GM13977 (cell line): Measurements from ENCODE around the gene SLIT3.

ENCODE experiments used
- DNase-seq: peaks from one replicate; pipeline ENCODE4 v3.0.0; 2012; ENCODE audit warnings: low spot score
- in situ Hi-C: fragments of 300-500 bp; cut with MboI; formaldehyde crosslinking; loops from one replicate; pipeline ENCODE4 v1.12.0; 2022; ENCODE audit warnings: low sequenced_read_pairs, low pct_unique_long_range_greater_than_20kb, mixed read lengths, inconsistent platforms; ENCODE audit not compliant: unreplicated experiment
- TF ChIP-seq, protein P1 (sequence below): IDR thresholded peaks from 2 replicates; pipeline ENCODE4 v1.5.1; 2012; ENCODE audit warnings: mild to moderate bottlenecking, control low read depth; ENCODE audit not compliant: insufficient read depth; ENCODE audit errors: extremely low read depth, missing control alignments

SLIT3 gene

DNA sequence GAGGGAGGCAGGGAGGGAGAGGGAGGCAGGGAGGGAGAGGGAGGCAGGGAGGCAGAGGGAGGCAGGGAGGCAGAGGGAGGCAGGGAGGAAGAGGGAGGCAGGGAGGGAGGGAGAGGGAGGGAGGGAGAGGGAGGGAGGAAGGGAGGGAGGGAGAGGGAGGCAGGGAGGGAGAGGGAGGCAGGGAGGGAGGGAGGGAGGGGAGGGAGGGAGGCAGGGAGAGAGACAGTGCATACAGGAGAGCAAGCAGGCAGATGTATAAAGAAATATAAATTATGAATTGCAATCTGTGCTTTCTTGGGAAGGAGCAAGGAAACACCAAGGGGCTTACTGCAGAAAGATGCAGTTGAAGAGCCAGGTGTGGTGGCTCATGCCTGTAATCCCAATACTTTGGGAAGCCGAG, 574.6 kb downstream of the SLIT3 start:
- in situ Hi-C loops: no loop called here
- TF ChIP-seq, protein P1, sequence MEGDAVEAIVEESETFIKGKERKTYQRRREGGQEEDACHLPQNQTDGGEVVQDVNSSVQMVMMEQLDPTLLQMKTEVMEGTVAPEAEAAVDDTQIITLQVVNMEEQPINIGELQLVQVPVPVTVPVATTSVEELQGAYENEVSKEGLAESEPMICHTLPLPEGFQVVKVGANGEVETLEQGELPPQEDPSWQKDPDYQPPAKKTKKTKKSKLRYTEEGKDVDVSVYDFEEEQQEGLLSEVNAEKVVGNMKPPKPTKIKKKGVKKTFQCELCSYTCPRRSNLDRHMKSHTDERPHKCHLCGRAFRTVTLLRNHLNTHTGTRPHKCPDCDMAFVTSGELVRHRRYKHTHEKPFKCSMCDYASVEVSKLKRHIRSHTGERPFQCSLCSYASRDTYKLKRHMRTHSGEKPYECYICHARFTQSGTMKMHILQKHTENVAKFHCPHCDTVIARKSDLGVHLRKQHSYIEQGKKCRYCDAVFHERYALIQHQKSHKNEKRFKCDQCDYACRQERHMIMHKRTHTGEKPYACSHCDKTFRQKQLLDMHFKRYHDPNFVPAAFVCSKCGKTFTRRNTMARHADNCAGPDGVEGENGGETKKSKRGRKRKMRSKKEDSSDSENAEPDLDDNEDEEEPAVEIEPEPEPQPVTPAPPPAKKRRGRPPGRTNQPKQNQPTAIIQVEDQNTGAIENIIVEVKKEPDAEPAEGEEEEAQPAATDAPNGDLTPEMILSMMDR: no peak
- DNase-seq: no peak

DNA sequence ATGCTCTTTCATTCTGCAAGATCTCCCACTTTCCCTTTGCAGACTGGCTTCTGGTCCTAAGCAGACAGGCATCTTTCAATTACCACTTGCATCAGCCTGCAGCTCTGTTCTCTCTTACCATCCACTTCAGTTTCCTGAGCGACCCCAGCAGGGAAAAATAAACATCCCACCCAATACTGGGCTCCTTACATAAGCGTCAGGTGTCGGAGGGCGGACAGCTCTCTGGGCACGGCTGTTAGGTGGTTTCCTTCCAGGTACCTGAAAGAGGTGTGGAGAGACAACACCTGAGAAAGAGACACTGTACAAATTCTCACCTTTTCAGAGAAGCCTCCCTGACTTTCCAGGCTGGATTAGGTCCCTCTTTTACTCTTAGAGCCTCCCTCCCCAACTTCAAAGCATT, 576.7 kb downstream of the SLIT3 start:
- TF ChIP-seq, protein P1: no peak
- no peak for DNase-seq

DNA sequence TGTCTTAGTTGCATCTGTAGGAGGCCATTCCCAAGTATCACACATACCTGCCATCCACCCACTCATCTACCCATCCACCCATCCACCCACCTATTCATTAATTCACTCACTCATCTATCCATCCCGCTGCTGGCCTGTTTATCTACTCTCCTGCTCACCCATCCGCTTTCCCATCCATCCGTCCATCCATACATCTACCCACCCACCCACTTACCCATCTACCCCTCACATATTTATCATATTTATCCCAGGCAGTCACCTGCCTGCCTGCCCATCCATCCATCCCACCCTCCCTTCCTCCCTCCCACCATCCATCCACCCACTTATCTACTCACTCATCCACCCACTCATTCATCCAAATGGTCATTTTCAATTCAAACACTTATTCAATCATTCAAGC, 577.9 kb downstream of the SLIT3 start:
- TF ChIP-seq, protein P1: no peak
- in situ Hi-C loops: no loop called here
- no peak for DNase-seq

More for the DNA sequence above, 576.7 kb downstream of the SLIT3 start:
- in situ Hi-C loops: no loop called here

DNA sequence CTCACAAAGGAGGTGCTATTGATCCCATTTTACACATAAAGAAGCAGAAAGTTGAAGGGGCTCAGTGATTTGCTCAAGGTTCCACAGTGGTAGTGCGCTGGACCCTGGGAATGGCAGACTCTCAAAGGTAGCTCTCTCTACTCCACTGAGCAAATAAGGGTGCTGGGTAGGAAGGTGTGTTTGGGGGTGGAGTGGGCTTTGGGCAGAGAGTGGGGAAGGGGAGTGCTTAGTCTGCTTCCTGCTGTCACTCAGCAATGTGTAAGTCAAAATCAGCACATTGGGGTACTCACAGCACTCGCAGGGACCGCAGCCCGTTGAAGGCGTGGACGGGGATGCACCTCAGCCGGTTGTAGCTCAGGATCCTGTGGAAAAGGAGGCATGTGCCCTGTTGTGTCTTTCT, 579.0 kb downstream of the SLIT3 start:
- DNase-seq: no peak
- TF ChIP-seq, protein P1: no peak
- in situ Hi-C loops: no loop called here

DNA sequence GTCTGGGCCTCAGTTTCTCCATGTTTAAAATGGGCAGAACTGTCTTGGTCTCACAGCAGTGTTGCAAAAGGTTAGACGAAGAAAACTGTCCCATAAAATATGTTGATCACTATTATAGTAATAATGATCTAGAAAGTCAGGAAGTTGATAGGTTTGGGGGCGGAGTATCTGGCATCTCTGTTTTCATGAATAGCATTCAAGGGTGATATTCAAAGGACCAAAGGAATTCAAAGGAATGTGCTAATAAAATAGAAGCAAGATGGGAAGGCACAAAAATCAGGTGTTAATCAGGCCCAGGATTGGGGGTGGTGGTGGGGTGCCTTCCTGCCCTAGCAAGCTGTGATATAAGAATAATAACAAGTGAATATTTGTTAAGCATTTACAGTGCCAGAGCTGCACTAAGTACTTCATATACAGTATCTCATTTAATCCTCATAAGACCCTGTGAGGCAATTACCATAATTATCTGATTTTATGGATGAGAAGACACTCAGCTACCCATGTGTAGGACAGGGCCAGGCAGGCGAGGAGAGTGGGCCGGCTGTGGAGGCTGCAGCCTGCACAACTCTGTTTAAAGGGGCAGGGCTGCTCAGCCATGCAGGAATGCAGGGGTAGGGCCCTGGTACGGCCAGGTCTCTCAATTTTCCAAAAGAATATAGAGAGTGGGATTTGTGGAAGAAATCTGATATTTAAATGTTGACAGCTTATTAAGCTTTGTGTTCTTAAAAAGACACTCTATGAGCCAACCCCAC, 579.8 kb downstream of the SLIT3 start:
- TF ChIP-seq, protein P1: no peak
- no peak for DNase-seq
- in situ Hi-C loops: no loop called here

DNA sequence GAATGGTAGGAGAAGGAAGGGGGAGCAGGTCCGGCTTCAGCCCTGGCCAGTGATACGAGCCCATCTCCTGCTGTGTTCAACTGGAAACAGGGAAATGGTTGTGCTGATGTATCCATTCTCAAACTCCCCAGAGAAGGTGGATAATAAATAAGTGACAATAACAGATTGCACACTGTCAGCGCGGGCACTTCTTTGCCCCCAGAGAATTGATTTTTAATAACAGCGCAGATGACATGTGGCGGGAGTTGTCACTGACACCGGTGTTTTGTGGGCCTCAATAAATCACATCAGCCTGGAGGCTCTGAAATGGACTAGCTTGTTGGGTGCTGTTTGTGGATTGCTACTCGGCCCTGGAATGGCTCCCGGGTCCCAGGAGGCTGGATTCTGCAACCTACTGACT, 580.4 kb downstream of the SLIT3 start:
- in situ Hi-C loops: no loop called here
- TF ChIP-seq, protein P1: no peak
- no peak for DNase-seq
